Esophagus muscularis mucosa (tissue), 4 donors: ENCODE measurements around the gene DMXL2. TPM values are rescaled to one million over a fixed set of nuclear protein-coding genes. Genes with fewer than 3 reads are reported as not detected.
"Not testable (repeated sequence)": the region's sequence is repeated elsewhere in the genome, so short reads cannot be mapped to it uniquely, and the experiment has no call there.

ENCODE experiments used
- DNase-seq: peaks from one replicate; pipeline ENCODE4 v3.0.0-alpha.2; 2017; ENCODE audit errors: extremely low spot score
- H3K27ac ChIP-seq, 4 donors: fragments of 200-600 bp; sonication (generic); replicated peaks in 1 of 4; 1 replicate in 3 of 4; 2 replicates in 1 of 4; pipeline ENCODE4 v1.5.1; 2016 to 2019; ENCODE audit warnings: mild to moderate bottlenecking in 1 of 4
- H3K27me3 ChIP-seq, 4 donors: fragments of 200-600 bp; sonication (generic); one replicate each; pipeline versions ENCODE4 v1.5.1 to v1.6.0; 2016 to 2019
- H3K36me3 ChIP-seq, 4 donors: fragments of 200-600 bp; sonication (generic); one replicate each; pipeline ENCODE4 v1.5.1; 2016 to 2019
- H3K4me1 ChIP-seq, 4 donors: fragments of 200-600 bp; sonication (generic); one replicate each; pipeline ENCODE4 v1.5.1; 2016 to 2019
- H3K4me3 ChIP-seq, 4 donors: fragments of 200-600 bp; sonication (generic); 1 replicate in 2 of 4; 2 replicates in 2 of 4; pipeline ENCODE4 v1.5.1; 2016 to 2019; ENCODE audit warnings: mild to moderate bottlenecking in 4 of 4, moderate library complexity in 1 of 4
- H3K9me3 ChIP-seq, 4 donors: fragments of 200-600 bp; sonication (generic); 1 replicate in 3 of 4; 2 replicates in 1 of 4; pipeline ENCODE4 v1.5.1; 2016 to 2019
- CTCF ChIP-seq, 3 experiments: fragments of 200-600 bp in 2 of 3; fragments of 450-650 bp in 1 of 3; sonication (generic) in 2 of 3; IDR thresholded peaks; one replicate each; pipeline ENCODE4 v1.5.1; 2017 to 2019; ENCODE audit warnings: antibody characterized with exemption in 3 of 3, mild to moderate bottlenecking in 2 of 3, moderate library complexity in 1 of 3
- EP300 ChIP-seq: sonication (generic); formaldehyde crosslinking; IDR thresholded peaks from one replicate; pipeline ENCODE4 v1.6.1; 2017; ENCODE audit warnings: antibody characterized with exemption
- POLR2A ChIP-seq: fragments of 450-650 bp; IDR thresholded peaks from one replicate; pipeline ENCODE4 v1.6.1; 2017; ENCODE audit warnings: antibody characterized with exemption, moderate library complexity, mild to moderate bottlenecking, low read depth
- POLR2AphosphoS5 ChIP-seq, 2 donors: sonication (generic); formaldehyde crosslinking; IDR thresholded peaks; one replicate each; pipeline ENCODE4 v1.6.1; 2017; ENCODE audit warnings: antibody characterized with exemption in 2 of 2
- WGBS: methylation state at CpG from one replicate; pipeline ENCODE4 v1.1.5; 2018; 5-methylcytosine and 5-hydroxymethylcytosine counted together
- intact Hi-C: fragments of 100-400 bp; cut with DNase I; formaldehyde crosslinking; loops from one replicate; pipeline ENCODE4 v1.15.1; 2023
- total RNA-seq, 4 donors: library from RNA; depleted of rRNA; stranded (reverse); fragments of >200 nt; gene quantifications; one replicate each; pipeline versions ENCODE4 v1.1.0 to v1.2.1, GENCODE V29; 2016

DMXL2 gene
- total RNA-seq, 4 donors from 2014 or later, result 18.8 to 26.6 (median 19.3) TPM

- 74% methylated on average over 2 of the region's 2 CpGs for WGBS
- intact Hi-C loops, result no loop called here
- peaks cover 0 to 5% (median 2%) of the 10 kb centered on the region in 4 donors for H3K9me3 ChIP-seq
- DNase-seq, result no peak
- no peaks in the 10 kb centered on the region for H3K36me3 ChIP-seq
- peaks cover 3 to 23% (median 9%) of the 10 kb centered on the region in 4 donors for H3K4me1 ChIP-seq
- no peaks in the 10 kb centered on the region for H3K27me3 ChIP-seq
- H3K27ac ChIP-seq, result peak overlapping the region; percentile 12 to 34 (median 26)
- no peak overlapping the region for H3K4me3 ChIP-seq
- TF ChIP-seq POLR2A (no peak), POLR2AphosphoS5 (IDR thresholded peaks at IDR 0.05) (peak in 1 of 2 donors; percentile 37)
Measured at GRCh38 chr15:51576911-51577500, 45.6 kb downstream of the DMXL2 start.

- Histone ChIP-seq H3K4me1 (peaks cover 3 to 23% (median 9%) of the 10 kb centered on the region in 4 donors), H3K27ac (peak overlapping the region in 2 of 4 donors; percentile 13 to 28), H3K9me3 (no peaks in the 10 kb centered on the region), H3K27me3 (no peaks in the 10 kb centered on the region), H3K36me3 (no peaks in the 10 kb centered on the region), H3K4me3 (no peak overlapping the region)
- intact Hi-C loops, result no loop called here
- WGBS, result 94% methylated on average over 1 of the region's 1 CpG
- no peak for TF ChIP-seq POLR2A
- TF ChIP-seq EP300, result no peak
- TF ChIP-seq POLR2AphosphoS5 (IDR thresholded peaks at IDR 0.05), result no peak
- TF ChIP-seq CTCF (IDR thresholded peaks at IDR 0.05), result no peak
- no peak for DNase-seq
Measured at GRCh38 chr15:51576286-51576850, 46.2 kb downstream of the DMXL2 start.

GRCh38 chr15:51575775-51576174 is 46.8 kb downstream of the DMXL2 start:
- H3K27me3 ChIP-seq, result no peaks in the 10 kb centered on the region
- no peaks in the 10 kb centered on the region for H3K9me3 ChIP-seq
- WGBS, result 100% methylated on average over 1 of the region's 1 CpG
- peaks cover 3 to 23% (median 9%) of the 10 kb centered on the region in 4 donors for H3K4me1 ChIP-seq
- DNase-seq, result no peak
- no peaks in the 10 kb centered on the region for H3K36me3 ChIP-seq
- no peak overlapping the region for H3K27ac ChIP-seq
- TF ChIP-seq POLR2A (no peak), CTCF (IDR thresholded peaks at IDR 0.05) (no peak), POLR2AphosphoS5 (IDR thresholded peaks at IDR 0.05) (no peak), EP300 (no peak)
- no peak overlapping the region for H3K4me3 ChIP-seq
- intact Hi-C loops, result no loop called here

- 100% methylated on average over 2 of the region's 2 CpGs for WGBS
Measured at GRCh38 chr15:51573352-51573751, 49.2 kb downstream of the DMXL2 start.

GRCh38 chr15:51568939-51569784 is 53.4 kb downstream of the DMXL2 start:
- not testable (repeated sequence) for DNase-seq
- WGBS, result 65% methylated on average over 13 of the region's 18 CpGs

More at GRCh38 chr15:51573352-51573751, 49.2 kb downstream of the DMXL2 start:
- peaks cover 3 to 23% (median 10%) of the 10 kb centered on the region in 4 donors for H3K4me1 ChIP-seq
- DNase-seq, intact Hi-C loops, H3K9me3 ChIP-seq, H3K27ac ChIP-seq, H3K36me3 ChIP-seq, H3K4me3 ChIP-seq, H3K27me3 ChIP-seq: not testable (repeated sequence)

GRCh38 chr15:51561271-51561670 is 61.3 kb downstream of the DMXL2 start:
- Histone ChIP-seq H3K27ac (no peak overlapping the region), H3K27me3 (no peaks in the 10 kb centered on the region), H3K9me3 (no peaks in the 10 kb centered on the region), H3K4me1 (no peaks in the 10 kb centered on the region), H3K36me3 (peaks cover 0 to 6% (median 3%) of the 10 kb centered on the region in 4 donors), H3K4me3 (no peak overlapping the region)
- TF ChIP-seq POLR2AphosphoS5 (IDR thresholded peaks at IDR 0.05) (no peak), CTCF (IDR thresholded peaks at IDR 0.05) (no peak), EP300 (no peak), POLR2A (no peak)
- intact Hi-C loops, result no loop called here
- no peak for DNase-seq
- whole genome bisulfite sequencing, result 93% methylated on average over 5 of the region's 5 CpGs

More at GRCh38 chr15:51568939-51569784, 53.4 kb downstream of the DMXL2 start:
- H3K27me3 ChIP-seq, H3K4me3 ChIP-seq, H3K36me3 ChIP-seq, H3K4me1 ChIP-seq, intact Hi-C loops, H3K9me3 ChIP-seq, H3K27ac ChIP-seq: not testable (repeated sequence)
